K562 (cell line): ENCODE data around the gene GNRHR. TPM values are rescaled to one million over a fixed set of nuclear protein-coding genes. Genes with fewer than 3 reads are reported as not detected.

ENCODE experiments used
- BRCA1 ChIP-seq, 2 experiments: fragments of 450-650 bp in 1 of 2; sonication (generic) in 1 of 2; formaldehyde crosslinking in 1 of 2; IDR thresholded peaks; 2 replicates each; pipeline versions ENCODE4 v1.5.0 to v1.6.1; 2017 to 2020; ENCODE audit warnings: mild to moderate bottlenecking in 1 of 2, missing genetic modification reagents in 1 of 2
- CBX2 ChIP-seq: fragments of 200-600 bp; sonication (generic); IDR thresholded peaks from one replicate; pipeline ENCODE4 v1.6.1; 2012; ENCODE audit warnings: mild to moderate bottlenecking, low read length, inconsistent platforms; ENCODE audit not compliant: insufficient read depth, poor library complexity, severe bottlenecking
- CHCHD3 ChIP-seq: fragments of 250-450 bp; sonication (Bioruptor Pico); IDR thresholded peaks from 2 replicates; pipeline ENCODE4 v2.1.2; 2022; ENCODE audit warnings: mild to moderate bottlenecking
- DACH1 ChIP-seq: fragments of 450-650 bp; IDR thresholded peaks from 2 replicates; pipeline ENCODE4 v1.6.1; 2018; ENCODE audit not compliant: partially characterized antibody
- DNMT1 ChIP-seq: fragments of 450-650 bp; IDR thresholded peaks from 2 replicates; pipeline ENCODE4 v1.6.1; 2016; ENCODE audit warnings: antibody characterized with exemption, mild to moderate bottlenecking
- DPF2 ChIP-seq: fragments of 450-650 bp; IDR thresholded peaks from 2 replicates; pipeline ENCODE4 v1.6.1; 2016
- E2F3 ChIP-seq: fragments of 250-450 bp; sonication (Bioruptor Pico); IDR thresholded peaks from 2 replicates; pipeline ENCODE4 v1.4.0; 2020; ENCODE audit warnings: mild to moderate bottlenecking
- ELF4 ChIP-seq: fragments of 450-650 bp; formaldehyde crosslinking; IDR thresholded peaks from 2 replicates; pipeline ENCODE4 v1.4.0; 2022; ENCODE audit warnings: missing genetic modification characterization
- HCFC1 ChIP-seq: IDR thresholded peaks from 2 replicates; pipeline ENCODE4 v1.6.1; 2012; ENCODE audit warnings: low read depth, low read length, improper control_type of control experiment
- KAT7 ChIP-seq: sonication (generic); formaldehyde crosslinking; IDR thresholded peaks from 2 replicates; pipeline ENCODE4 v1.8.0; 2022; ENCODE audit warnings: missing genetic modification reagents, mild to moderate bottlenecking, borderline replicate concordance
- KHSRP ChIP-seq: fragments of 450-650 bp; IDR thresholded peaks from 2 replicates; pipeline ENCODE4 v1.6.1; 2017
- LEF1 ChIP-seq: fragments of 450-650 bp; IDR thresholded peaks from 2 replicates; pipeline ENCODE4 v1.6.1; 2016; ENCODE audit warnings: mild to moderate bottlenecking
- MCM3 ChIP-seq: fragments of 450-650 bp; IDR thresholded peaks from 2 replicates; pipeline ENCODE4 v1.6.1; 2016
- MEF2A ChIP-seq: IDR thresholded peaks from 2 replicates; pipeline ENCODE4 v1.6.1; 2011; ENCODE audit warnings: low read depth, mild to moderate bottlenecking, low read length, moderate library complexity; ENCODE audit not compliant: control insufficient read depth
- MEIS2 ChIP-seq: fragments of 450-650 bp; IDR thresholded peaks from 2 replicates; pipeline ENCODE4 v1.6.1; 2014; ENCODE audit warnings: mild to moderate bottlenecking; ENCODE audit not compliant: partially characterized antibody
- MYNN ChIP-seq, 2 experiments: sonication (generic); formaldehyde crosslinking in 1 of 2; IDR thresholded peaks; 2 replicates each; pipeline versions ENCODE4 v1.5.0 to v1.6.1; 2016 to 2020; ENCODE audit warnings: antibody characterized with exemption in 1 of 2, missing genetic modification reagents in 1 of 2
- SETDB1 ChIP-seq: IDR thresholded peaks from one replicate; pipeline ENCODE4 v1.6.1; 2012; ENCODE audit warnings: low read length, control low read depth, inconsistent platforms
- SMAD3 ChIP-seq: fragments of 450-650 bp; formaldehyde crosslinking; conservative IDR thresholded peaks from 2 replicates; pipeline ENCODE4 v1.4.0; 2020; ENCODE audit warnings: mild to moderate bottlenecking
- SRF ChIP-seq, 2 experiments: fragments of 250-450, 450-650 bp in 1 of 2; sonication (Bioruptor Pico) in 1 of 2; sonication (generic) in 1 of 2; formaldehyde crosslinking; IDR thresholded peaks; 2 replicates each; pipeline versions ENCODE4 v1.5.0 to v1.5.1; 2020 to 2022; ENCODE audit warnings: mild to moderate bottlenecking in 1 of 2, missing genetic modification reagents in 1 of 2
- TRIM28 ChIP-seq: fragments of 450-650 bp; IDR thresholded peaks from 2 replicates; pipeline ENCODE4 v1.6.1; 2017
- ZNF253 ChIP-seq: fragments of 250-450 bp; sonication (Bioruptor Pico); conservative IDR thresholded peaks from 2 replicates; pipeline ENCODE4 v1.6.1; 2021; ENCODE audit warnings: mild to moderate bottlenecking
- ZNF324 ChIP-seq: fragments of 250-450 bp; sonication (Bioruptor Pico); IDR thresholded peaks from 2 replicates; pipeline ENCODE4 v1.4.0; 2020; ENCODE audit warnings: mild to moderate bottlenecking
- ZNF57 ChIP-seq: fragments of 450-650 bp; formaldehyde crosslinking; IDR thresholded peaks from 2 replicates; pipeline ENCODE4 v1.4.0; 2020; ENCODE audit warnings: mild to moderate bottlenecking, moderate library complexity
- ZNF644 ChIP-seq: fragments of 200-800 bp; sonication (Bioruptor generic); IDR thresholded peaks from 2 replicates; pipeline ENCODE4 v1.6.1; 2016; ENCODE audit warnings: low read depth, missing genetic modification characterization, missing compliant biosample characterization
- ZNF766 ChIP-seq: fragments of 200-800 bp; sonication (Bioruptor generic); conservative IDR thresholded peaks from 2 replicates; pipeline ENCODE4 v1.6.1; 2016; ENCODE audit warnings: missing genetic modification characterization, missing compliant biosample characterization
- ZNF785 ChIP-seq: fragments of 250-450 bp; sonication (Bioruptor Pico); IDR thresholded peaks from 2 replicates; pipeline ENCODE4 v1.4.0; 2020; ENCODE audit warnings: mild to moderate bottlenecking
- polyA plus RNA-seq, 8 experiments: library from polyadenylated mRNA; depleted of rRNA in 4 of 8; stranded (reverse) in 5 of 8; unstranded in 3 of 8; fragments of >200 nt; fragmentation: Nextera tagmentation in 2 of 8; fragmentation: Illumina TruSeq in 1 of 8; extraction: Ambion mirVana in 2 of 8; extraction: Trizol in 1 of 8; gene quantifications; 2 replicates each; pipeline versions ENCODE4 v1.2.1 to v1.2.3, GENCODE V29; 2011 to 2014; ENCODE audit warnings: inconsistent platforms in 1 of 8, missing spikeins in 1 of 8
- total RNA-seq, 7 experiments: library from RNA; depleted of rRNA in 6 of 7; stranded (reverse); fragments of >200 nt in 6 of 7; fragmentation: Illumina TruSeq in 2 of 7; extraction: Trizol in 2 of 7; gene quantifications; 2 replicates each; pipeline versions ENCODE4 v1.2.1 to v1.2.3, GENCODE V29; 2011 to 2021; ENCODE audit warnings: low replicate concordance in 1 of 7
- TF ChIP-seq, protein P1 (sequence below), 2 experiments: fragments of 450-650 bp in 1 of 2; sonication (generic) in 1 of 2; formaldehyde crosslinking; conservative IDR thresholded peaks; 2 replicates each; pipeline versions ENCODE4 v1.4.0 to v1.8.1; 2020 to 2022; ENCODE audit warnings: mild to moderate bottlenecking in 1 of 2, missing genetic modification reagents in 1 of 2
- TF ChIP-seq, protein P2 (sequence below): conservative IDR thresholded peaks from 2 replicates; pipeline ENCODE4 v1.6.1; 2011; ENCODE audit warnings: low read depth, mild to moderate bottlenecking, low read length; ENCODE audit not compliant: control insufficient read depth

The GNRHR gene
- total and polyA plus RNA-seq, 9 of the 15 experiments (the other 6 are each of a cell fraction or from before 2014, with no cell fraction given) = 0.06 to 0.13 TPM; not detected in 7

DNA sequence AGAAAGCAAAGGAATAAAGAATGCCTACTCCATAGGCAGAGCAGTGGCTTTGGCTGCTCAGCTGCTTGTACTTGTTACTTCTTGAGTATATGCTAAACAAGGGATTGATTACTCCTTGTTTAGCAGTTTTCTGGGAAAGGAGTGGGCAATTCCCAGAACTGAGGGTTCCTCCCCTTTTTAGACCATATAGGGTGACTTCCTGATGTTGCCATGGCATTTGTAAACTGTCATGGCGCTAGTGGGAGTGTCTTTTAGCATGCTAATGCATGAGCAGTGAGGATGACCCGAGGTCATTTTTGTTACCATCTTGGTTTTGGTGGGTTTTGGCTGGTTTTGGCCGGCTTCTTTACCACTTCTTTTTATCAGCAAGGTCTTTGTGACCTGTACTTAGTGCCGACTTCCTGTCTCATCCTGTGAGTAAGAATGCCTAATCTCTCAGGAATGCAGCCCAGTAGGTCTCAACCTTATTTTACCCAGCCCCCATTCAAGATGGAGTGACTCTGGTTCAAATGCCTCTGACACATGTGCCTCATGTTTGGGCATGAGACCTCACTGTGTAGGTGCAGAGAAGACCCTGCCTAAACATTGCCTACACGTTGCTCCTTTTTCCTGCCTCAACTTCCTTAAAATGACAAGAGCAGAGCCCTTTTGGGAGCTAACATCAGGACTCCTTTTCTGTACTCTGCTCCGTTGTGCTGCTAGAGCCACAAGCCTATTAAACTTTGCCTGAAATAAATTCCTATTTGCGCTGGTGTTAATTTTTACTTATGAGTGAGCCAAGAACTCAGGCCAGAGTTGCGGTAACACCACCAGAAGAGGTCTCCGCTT, 32.2 kb downstream of the GNRHR start (continued):
- peak; percentile 98 for TF ChIP-seq ZNF324 (CRISPR knock-in tag)
- peak; percentile 36; the same call in 1 of the 2 replicates for TF ChIP-seq KHSRP
- TF ChIP-seq, protein P1, sequence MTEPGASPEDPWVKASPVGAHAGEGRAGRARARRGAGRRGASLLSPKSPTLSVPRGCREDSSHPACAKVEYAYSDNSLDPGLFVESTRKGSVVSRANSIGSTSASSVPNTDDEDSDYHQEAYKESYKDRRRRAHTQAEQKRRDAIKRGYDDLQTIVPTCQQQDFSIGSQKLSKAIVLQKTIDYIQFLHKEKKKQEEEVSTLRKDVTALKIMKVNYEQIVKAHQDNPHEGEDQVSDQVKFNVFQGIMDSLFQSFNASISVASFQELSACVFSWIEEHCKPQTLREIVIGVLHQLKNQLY (CRISPR knock-in tag; conservative IDR thresholded peaks at IDR 0.05) = peak in 1 of 2 experiments; percentile 98; a peak in 2 of 4 replicates
- peak; percentile 96 to 99 for TF ChIP-seq SRF (CRISPR knock-in tag; IDR thresholded peaks at IDR 0.05)
- no peak for TF ChIP-seq BRCA1 (IDR thresholded peaks at IDR 0.05)
- no peak for TF ChIP-seq BRCA1 (CRISPR knock-in tag; IDR thresholded peaks at IDR 0.05)
- TF ChIP-seq DPF2 = peak; percentile 84
- TF ChIP-seq ZNF57 (CRISPR knock-in tag) = peak; percentile 99
- peak; percentile 89 for TF ChIP-seq LEF1
- TF ChIP-seq ZNF785 (CRISPR knock-in tag) = peak; percentile 98
- peak; percentile 100 for TF ChIP-seq ZNF644 (tag)
- no peak for TF ChIP-seq SETDB1
- peak; percentile 61 for TF ChIP-seq MEIS2
- TF ChIP-seq DACH1 = no peak
- TF ChIP-seq MEF2A = 0 out of 2 replicates have a peak, but pooled peaks have one; percentile 4
- TF ChIP-seq, protein P2, sequence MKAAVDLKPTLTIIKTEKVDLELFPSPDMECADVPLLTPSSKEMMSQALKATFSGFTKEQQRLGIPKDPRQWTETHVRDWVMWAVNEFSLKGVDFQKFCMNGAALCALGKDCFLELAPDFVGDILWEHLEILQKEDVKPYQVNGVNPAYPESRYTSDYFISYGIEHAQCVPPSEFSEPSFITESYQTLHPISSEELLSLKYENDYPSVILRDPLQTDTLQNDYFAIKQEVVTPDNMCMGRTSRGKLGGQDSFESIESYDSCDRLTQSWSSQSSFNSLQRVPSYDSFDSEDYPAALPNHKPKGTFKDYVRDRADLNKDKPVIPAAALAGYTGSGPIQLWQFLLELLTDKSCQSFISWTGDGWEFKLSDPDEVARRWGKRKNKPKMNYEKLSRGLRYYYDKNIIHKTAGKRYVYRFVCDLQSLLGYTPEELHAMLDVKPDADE = 0 out of 2 replicates have a peak, but pooled peaks have one; percentile 27
- TF ChIP-seq E2F3 (CRISPR knock-in tag) = peak; percentile 100
- TF ChIP-seq MYNN (IDR thresholded peaks at IDR 0.05) = no peak
- no peak for TF ChIP-seq MYNN (CRISPR knock-in tag; IDR thresholded peaks at IDR 0.05)
- TF ChIP-seq CHCHD3 (CRISPR knock-in tag) = peak; percentile 97
- no peak for TF ChIP-seq MCM3
- no peak for TF ChIP-seq KAT7 (CRISPR knock-in tag)
- peak; percentile 100 for TF ChIP-seq ELF4 (CRISPR knock-in tag)
- peak; percentile 100 for TF ChIP-seq ZNF766 (CRISPR knock-in tag)
- no peak for TF ChIP-seq DNMT1
- TF ChIP-seq HCFC1 = peak; percentile 28; the same call in 1 of the 2 replicates
- no peak for TF ChIP-seq CBX2
- peak; percentile 99 for TF ChIP-seq ZNF253 (CRISPR knock-in tag)
- 0 out of 2 replicates have a peak, but pooled peaks have one; percentile 29 for TF ChIP-seq TRIM28
- peak; percentile 100 for TF ChIP-seq SMAD3
